Panc1 (cell line): ENCODE results near the gene CSMD2. TPM values are rescaled to one million over a fixed set of nuclear protein-coding genes. Genes with fewer than 3 reads are reported as not detected.

Experiments used
- ATAC-seq: fragments of 200-7000 bp; cut with Tn5 transposase; 2 replicates; pipeline ENCODE4 v1.9.1; 2020; ENCODE audit warnings: mild to moderate bottlenecking, moderate library complexity
- BruUV-seq: library from RNA; stranded (reverse); fragments of 400-500 nt; replicated peaks from 2 replicates; lab custom pipeline; 2021; lab: Mats Ljungman, UMichigan
- CTCF ChIA-PET: fragments of 300-600 bp; sonication (Branson Sonifier 250); formaldehyde crosslinking; loops from one replicate; lab custom pipeline; 2022; ENCODE audit warnings: antibody characterized with exemption; lab: Charles Lee
- POLR2A ChIA-PET: fragments of 300-600 bp; sonication (Branson Sonifier 250); formaldehyde crosslinking; loops from one replicate; lab custom pipeline; 2022; ENCODE audit warnings: antibody characterized with exemption; lab: Charles Lee
- DNase-seq: peaks from one replicate; pipeline ENCODE4 v3.0.0-alpha.2; 2010; ENCODE audit warnings: low read depth, low spot score
- H3K27ac ChIP-seq: 2 replicates; pipeline ENCODE4 v1.5.1; 2011; ENCODE audit warnings: mild to moderate bottlenecking, low read length, inconsistent platforms
- H3K27me3 ChIP-seq: fragments of 200-500 bp; sonication (Bioruptor generic); 2 replicates; pipeline ENCODE4 v1.6.0; 2014; ENCODE audit warnings: low read length, inconsistent platforms; ENCODE audit not compliant: control insufficient read depth, insufficient read depth
- H3K36me3 ChIP-seq: fragments of 200-500 bp; sonication (Bioruptor generic); 2 replicates; pipeline ENCODE4 v1.5.1; 2014; ENCODE audit warnings: inconsistent platforms, mild to moderate bottlenecking, low read length, moderate library complexity; ENCODE audit not compliant: control insufficient read depth, insufficient read depth
- H3K4me1 ChIP-seq: 2 replicates; pipeline ENCODE4 v1.5.1; 2011; ENCODE audit warnings: inconsistent platforms, mild to moderate bottlenecking, low read length, moderate library complexity; ENCODE audit not compliant: control insufficient read depth, insufficient read depth
- H3K4me3 ChIP-seq, 2 experiments: 2 replicates each; pipeline ENCODE4 v1.5.1; 2011 to 2012; ENCODE audit warnings: low read depth in 2 of 2, low read length in 2 of 2, mild to moderate bottlenecking in 2 of 2, inconsistent platforms in 1 of 2, moderate library complexity in 1 of 2
- H3K9me3 ChIP-seq: fragments of 200-500 bp; sonication (Bioruptor generic); 2 replicates; pipeline ENCODE4 v1.5.1; 2014; ENCODE audit warnings: low read depth, mild to moderate bottlenecking, inconsistent platforms, low read length, moderate library complexity; ENCODE audit not compliant: control insufficient read depth, insufficient read depth
- CTCF ChIP-seq: fragments of 450-650 bp; IDR thresholded peaks from 2 replicates; pipeline ENCODE4 v1.5.1; 2017; ENCODE audit warnings: mild to moderate bottlenecking
- POLR2AphosphoS5 ChIP-seq: IDR thresholded peaks from 2 replicates; pipeline ENCODE4 v1.6.1; 2012; ENCODE audit warnings: mild to moderate bottlenecking, low read depth, low read length, moderate library complexity
- REST ChIP-seq, 2 experiments: IDR thresholded peaks; 2 replicates each; pipeline ENCODE4 v1.6.1; 2011 to 2012; ENCODE audit warnings: low read depth in 2 of 2, control low read depth in 1 of 2, low read length in 1 of 2, mild to moderate bottlenecking in 1 of 2, moderate library complexity in 1 of 2; ENCODE audit not compliant: insufficient read depth in 1 of 2
- SIN3A ChIP-seq: IDR thresholded peaks from 2 replicates; pipeline ENCODE4 v1.6.1; 2012; ENCODE audit warnings: low read depth, mild to moderate bottlenecking, low read length, moderate library complexity, borderline replicate concordance; ENCODE audit not compliant: insufficient read depth
- TCF7L2 ChIP-seq: IDR thresholded peaks from 2 replicates; pipeline ENCODE4 v1.6.1; 2011; ENCODE audit warnings: mild to moderate bottlenecking, low read depth, low read length, inconsistent platforms
- in situ Hi-C: cut with HindIII; loops from 2 replicates; pipeline ENCODE4 v1.10.0; 2016; ENCODE audit warnings: low sequenced_read_pairs, low pct_unique_long_range_greater_than_20kb
- intact Hi-C: fragments of 100-400 bp; cut with micrococcal nuclease; formaldehyde crosslinking; loops from one replicate; pipeline ENCODE4 v1.10.0; 2022; ENCODE audit not compliant: unreplicated experiment
- total RNA-seq: library from RNA; stranded (reverse); gene quantifications from one replicate; pipeline ENCODE4 v1.2.1, GENCODE V29; 2021; ENCODE audit not compliant: unreplicated experiment

CSMD2 gene
- total RNA-seq, 1 experiment from 2014 or later, result not detected

- ChIA-PET POLR2A (no interaction called here), CTCF (no interaction called here)
- H3K4me3 ChIP-seq, result no peak overlapping the region
- H3K4me1 ChIP-seq, result no peaks in the 10 kb centered on the region
- BruUV-seq, result no TSS peak
- no peak for TF ChIP-seq TCF7L2
- no peaks in the 10 kb centered on the region for H3K36me3 ChIP-seq
- H3K9me3 ChIP-seq, result no peaks in the 10 kb centered on the region
- no peaks in the 10 kb centered on the region for H3K27me3 ChIP-seq
- ATAC-seq (no peak), DNase-seq (no peak)
- intact Hi-C loops, result no loop called here
- in situ Hi-C loops, result no loop called here
- H3K27ac ChIP-seq, result no peak overlapping the region
Observed at GRCh38 chr1:34144766-34145165, 20.3 kb downstream of the CSMD2 start.

- ATAC-seq (no peak), DNase-seq (no peak)
- intact Hi-C loops (no loop called here), in situ Hi-C loops (no loop called here)
- no peaks in the 10 kb centered on the region for H3K27me3 ChIP-seq
- no peaks in the 10 kb centered on the region for H3K36me3 ChIP-seq
- CTCF ChIA-PET, result no interaction called here
- BruUV-seq, result no TSS peak
- POLR2A ChIA-PET, result no interaction called here
- H3K9me3 ChIP-seq, result no peaks in the 10 kb centered on the region
- no peak overlapping the region for H3K4me3 ChIP-seq
- TF ChIP-seq SIN3A, result no peak
- no peak for TF ChIP-seq REST (IDR thresholded peaks at IDR 0.05; ENCODE audit: insufficient read depth in 1 of 2, low read depth in 2 of 2, low read length in 1 of 2)
- TF ChIP-seq POLR2AphosphoS5, result no peak
- TF ChIP-seq TCF7L2, result no peak
- TF ChIP-seq CTCF, result no peak
- H3K27ac ChIP-seq, result no peak overlapping the region
- no peaks in the 10 kb centered on the region for H3K4me1 ChIP-seq
Observed at GRCh38 chr1:34143975-34144374, 21.1 kb downstream of the CSMD2 start.

- POLR2A ChIA-PET, result no interaction called here
- CTCF ChIA-PET, result interaction anchor here (0.6 to 0.7 kb wide), 2 partner anchors 19 to 45 kb away, joined by 3 to 4 read pairs; no protein-coding TSS in a partner anchor
- H3K9me3 ChIP-seq, result no peaks in the 10 kb centered on the region
- BruUV-seq, result no TSS peak
- in situ Hi-C loops, result no loop called here
- intact Hi-C loops, result no loop called here
- H3K4me1 ChIP-seq, result no peaks in the 10 kb centered on the region
- no peak overlapping the region for H3K27ac ChIP-seq
- DNase-seq (no peak), ATAC-seq (no peak)
- H3K4me3 ChIP-seq, result no peak overlapping the region
- H3K27me3 ChIP-seq, result no peaks in the 10 kb centered on the region
- no peaks in the 10 kb centered on the region for H3K36me3 ChIP-seq
- no peak for TF ChIP-seq CTCF
- no peak for TF ChIP-seq SIN3A
- no peak for TF ChIP-seq REST (IDR thresholded peaks at IDR 0.05; ENCODE audit: insufficient read depth in 1 of 2, low read depth in 2 of 2, low read length in 1 of 2)
- TF ChIP-seq POLR2AphosphoS5, result no peak
- no peak for TF ChIP-seq TCF7L2
Observed at GRCh38 chr1:34140011-34140676, 24.9 kb downstream of the CSMD2 start.
